ENCODE data around the gene KLK11.
"Not testable (repeated sequence)": the region's sequence is repeated elsewhere in the genome, so short reads cannot be mapped to it uniquely, and the experiment has no call there.

Gene KLK11

DNA sequence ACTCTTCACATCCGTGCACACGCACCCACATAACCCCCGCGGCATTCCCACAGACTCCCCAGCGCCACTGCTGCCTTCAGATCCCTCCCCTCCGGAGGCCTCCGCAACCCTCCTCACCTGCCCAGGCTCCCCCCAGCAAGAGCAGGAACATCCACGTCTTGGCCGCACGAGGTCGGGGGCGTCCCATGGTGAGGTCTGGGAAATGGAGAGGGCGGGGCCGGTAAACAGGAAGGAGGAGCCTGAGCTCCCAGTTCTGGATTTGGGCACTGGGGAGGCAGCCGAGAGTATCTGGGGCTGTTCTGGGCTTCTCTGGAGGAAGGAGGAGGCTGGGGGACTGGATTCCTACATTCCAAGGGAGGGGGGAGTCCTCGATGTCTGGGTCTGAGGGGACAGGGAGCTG lies 25.4 kb downstream of the KLK11 start:
- DNase-seq (ENCODE audit: low read depth), result no peak
- TF ChIP-seq CTCF (IDR thresholded peaks at IDR 0.05; ENCODE audit: control insufficient read depth, extremely low read depth, insufficient read depth), result no peak
- no peak overlapping the region for H3K4me3 ChIP-seq (ENCODE audit: low read depth, low read length)

DNA sequence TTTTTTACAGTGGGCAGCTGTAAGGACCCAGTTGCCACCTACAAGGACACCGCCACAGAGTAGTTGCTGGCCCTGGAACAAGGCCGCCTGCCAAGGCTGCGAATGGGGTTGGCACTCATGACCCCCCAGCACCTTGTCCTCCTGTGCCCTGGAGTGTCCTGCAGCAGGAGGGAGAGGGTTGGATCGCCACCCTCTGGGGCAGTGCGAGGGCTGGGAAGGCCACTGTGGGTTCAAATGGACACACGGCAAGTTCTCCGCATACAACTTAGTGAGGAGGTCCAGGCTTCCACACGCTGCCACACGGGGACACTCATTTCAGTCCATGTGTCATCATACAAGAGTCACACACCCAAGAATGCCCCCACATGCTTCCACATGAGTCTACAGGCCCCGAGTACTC lies 26.0 kb downstream of the KLK11 start:
- DNase-seq (ENCODE audit: low read depth), result no peak

GRCh38 chr19:50998686-50999085 lies 27.7 kb downstream of the KLK11 start:
- no peak for DNase-seq (ENCODE audit: low read depth)
- no peak for TF ChIP-seq CTCF (IDR thresholded peaks at IDR 0.05; ENCODE audit: control insufficient read depth, extremely low read depth, insufficient read depth)
- no peak overlapping the region for H3K4me3 ChIP-seq (ENCODE audit: low read depth, low read length)

More for the DNA sequence above, 26.0 kb downstream of the KLK11 start:
- TF ChIP-seq CTCF (IDR thresholded peaks at IDR 0.05; ENCODE audit: control insufficient read depth, extremely low read depth, insufficient read depth), result no peak
- no peak overlapping the region for H3K4me3 ChIP-seq (ENCODE audit: low read depth, low read length)

- no peak for DNase-seq (ENCODE audit: low read depth)
- TF ChIP-seq CTCF (IDR thresholded peaks at IDR 0.05; ENCODE audit: control insufficient read depth, extremely low read depth, insufficient read depth), result no peak
- no peak overlapping the region for H3K4me3 ChIP-seq (ENCODE audit: low read depth, low read length)
Observed at GRCh38 chr19:50998061-50998460, 28.4 kb downstream of the KLK11 start.

DNA sequence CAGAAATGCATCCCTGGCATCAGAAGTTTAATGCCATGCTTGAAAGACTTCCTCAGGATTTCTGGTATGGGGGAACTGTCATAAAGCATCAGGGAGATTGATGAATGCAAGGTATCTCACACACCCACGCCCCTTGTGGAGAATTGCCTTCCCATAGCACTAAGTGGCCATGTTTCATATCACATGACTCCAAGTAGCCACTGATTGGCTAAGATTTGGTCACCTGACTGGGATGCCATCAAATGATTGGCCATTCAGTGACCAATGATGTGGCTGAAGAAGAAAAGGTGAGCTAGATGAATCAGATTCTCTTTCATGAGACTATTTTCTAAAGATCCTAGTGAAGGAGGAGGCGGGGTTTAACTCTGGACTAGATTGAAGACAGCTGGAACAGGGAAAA lies 32.3 kb downstream of the KLK11 start:
- TF ChIP-seq CTCF (IDR thresholded peaks at IDR 0.05; ENCODE audit: control insufficient read depth, extremely low read depth, insufficient read depth), result no peak
- H3K4me3 ChIP-seq (ENCODE audit: low read depth, low read length), result no peak overlapping the region
- DNase-seq (ENCODE audit: low read depth), result no peak

GRCh38 chr19:50992666-50993035 lies 33.8 kb downstream of the KLK11 start:
- DNase-seq (ENCODE audit: low read depth), result no peak
- H3K4me3 ChIP-seq (ENCODE audit: low read depth, low read length), result no peak overlapping the region
- TF ChIP-seq CTCF (IDR thresholded peaks at IDR 0.05; ENCODE audit: control insufficient read depth, extremely low read depth, insufficient read depth), result no peak

- DNase-seq (ENCODE audit: low read depth); H3K4me3 ChIP-seq (ENCODE audit: low read depth, low read length): not testable (repeated sequence)
Observed at GRCh38 chr19:50984416-50984815, 42.0 kb downstream of the KLK11 start.

Measured in LNCaP clone FGC (cell line).